ENCODE data around the gene AHDC1. TPM values are rescaled to one million over a fixed set of nuclear protein-coding genes. Genes with fewer than 3 reads are reported as not detected.

The AHDC1 gene
- total and polyA plus RNA-seq, 10 of the 15 experiments (the other 5 are each of a cell fraction or from before 2014, with no cell fraction given), result 0.21 to 13.0 (median 1.4) TPM

DNA sequence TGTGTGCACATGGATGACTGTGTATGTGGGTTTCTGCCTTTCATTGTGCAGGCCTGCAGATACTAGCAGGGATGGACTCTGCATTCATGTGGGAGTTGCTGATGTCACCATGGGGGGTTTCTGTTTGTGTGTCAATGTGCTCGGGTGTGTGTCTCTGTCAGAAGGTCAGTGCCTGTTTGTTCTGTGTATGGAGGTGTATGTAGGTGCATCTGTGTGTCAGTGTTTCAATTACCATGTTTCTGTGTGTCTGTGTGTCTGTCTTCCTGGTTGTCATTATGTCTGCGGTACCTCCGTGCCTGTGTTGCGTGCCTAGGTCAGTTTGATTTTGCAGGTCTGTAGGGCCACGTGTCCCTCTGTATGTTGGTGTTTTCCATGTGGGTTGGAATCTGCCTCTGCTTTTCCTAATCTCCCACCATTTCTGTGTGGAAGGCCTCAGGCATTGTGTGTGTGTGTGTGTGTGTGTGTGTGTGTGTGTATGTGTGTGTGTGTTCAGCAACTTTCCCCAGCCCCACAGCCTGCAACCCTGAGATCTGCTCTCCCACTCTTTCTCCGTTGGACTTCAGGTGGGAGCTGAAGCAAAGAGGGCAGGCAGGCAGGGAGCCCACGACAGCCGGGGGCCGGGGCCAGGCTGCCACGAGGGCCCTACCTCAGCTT is 77.2 kb downstream of the AHDC1 start (continued):
- TF ChIP-seq, protein P1, sequence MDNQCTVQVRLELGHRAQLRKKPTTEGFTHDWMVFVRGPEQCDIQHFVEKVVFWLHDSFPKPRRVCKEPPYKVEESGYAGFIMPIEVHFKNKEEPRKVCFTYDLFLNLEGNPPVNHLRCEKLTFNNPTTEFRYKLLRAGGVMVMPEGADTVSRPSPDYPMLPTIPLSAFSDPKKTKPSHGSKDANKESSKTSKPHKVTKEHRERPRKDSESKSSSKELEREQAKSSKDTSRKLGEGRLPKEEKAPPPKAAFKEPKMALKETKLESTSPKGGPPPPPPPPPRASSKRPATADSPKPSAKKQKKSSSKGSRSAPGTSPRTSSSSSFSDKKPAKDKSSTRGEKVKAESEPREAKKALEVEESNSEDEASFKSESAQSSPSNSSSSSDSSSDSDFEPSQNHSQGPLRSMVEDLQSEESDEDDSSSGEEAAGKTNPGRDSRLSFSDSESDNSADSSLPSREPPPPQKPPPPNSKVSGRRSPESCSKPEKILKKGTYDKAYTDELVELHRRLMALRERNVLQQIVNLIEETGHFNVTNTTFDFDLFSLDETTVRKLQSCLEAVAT (IDR thresholded peaks at IDR 0.05), result peak; percentile 88
- TF ChIP-seq, protein P2, sequence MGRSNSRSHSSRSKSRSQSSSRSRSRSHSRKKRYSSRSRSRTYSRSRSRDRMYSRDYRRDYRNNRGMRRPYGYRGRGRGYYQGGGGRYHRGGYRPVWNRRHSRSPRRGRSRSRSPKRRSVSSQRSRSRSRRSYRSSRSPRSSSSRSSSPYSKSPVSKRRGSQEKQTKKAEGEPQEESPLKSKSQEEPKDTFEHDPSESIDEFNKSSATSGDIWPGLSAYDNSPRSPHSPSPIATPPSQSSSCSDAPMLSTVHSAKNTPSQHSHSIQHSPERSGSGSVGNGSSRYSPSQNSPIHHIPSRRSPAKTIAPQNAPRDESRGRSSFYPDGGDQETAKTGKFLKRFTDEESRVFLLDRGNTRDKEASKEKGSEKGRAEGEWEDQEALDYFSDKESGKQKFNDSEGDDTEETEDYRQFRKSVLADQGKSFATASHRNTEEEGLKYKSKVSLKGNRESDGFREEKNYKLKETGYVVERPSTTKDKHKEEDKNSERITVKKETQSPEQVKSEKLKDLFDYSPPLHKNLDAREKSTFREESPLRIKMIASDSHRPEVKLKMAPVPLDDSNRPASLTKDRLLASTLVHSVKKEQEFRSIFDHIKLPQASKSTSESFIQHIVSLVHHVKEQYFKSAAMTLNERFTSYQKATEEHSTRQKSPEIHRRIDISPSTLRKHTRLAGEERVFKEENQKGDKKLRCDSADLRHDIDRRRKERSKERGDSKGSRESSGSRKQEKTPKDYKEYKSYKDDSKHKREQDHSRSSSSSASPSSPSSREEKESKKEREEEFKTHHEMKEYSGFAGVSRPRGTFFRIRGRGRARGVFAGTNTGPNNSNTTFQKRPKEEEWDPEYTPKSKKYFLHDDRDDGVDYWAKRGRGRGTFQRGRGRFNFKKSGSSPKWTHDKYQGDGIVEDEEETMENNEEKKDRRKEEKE (IDR thresholded peaks at IDR 0.05), result no peak
- TF ChIP-seq ZZZ3 (IDR thresholded peaks at IDR 0.05; ENCODE audit: control insufficient read depth, insufficient read length, low read depth), result no peak
